NCI-H128 (cell line): ENCODE data around the gene OMG.
"Not testable (repeated sequence)": the region's sequence is repeated elsewhere in the genome, so short reads cannot be mapped to it uniquely, and the experiment has no call there.

Experiments used
- DNase-seq: peaks from one replicate; lab custom pipeline; 2025; ENCODE audit not compliant: unreplicated experiment; lab: John Stamatoyannopoulos, UW

The OMG gene

DNA sequence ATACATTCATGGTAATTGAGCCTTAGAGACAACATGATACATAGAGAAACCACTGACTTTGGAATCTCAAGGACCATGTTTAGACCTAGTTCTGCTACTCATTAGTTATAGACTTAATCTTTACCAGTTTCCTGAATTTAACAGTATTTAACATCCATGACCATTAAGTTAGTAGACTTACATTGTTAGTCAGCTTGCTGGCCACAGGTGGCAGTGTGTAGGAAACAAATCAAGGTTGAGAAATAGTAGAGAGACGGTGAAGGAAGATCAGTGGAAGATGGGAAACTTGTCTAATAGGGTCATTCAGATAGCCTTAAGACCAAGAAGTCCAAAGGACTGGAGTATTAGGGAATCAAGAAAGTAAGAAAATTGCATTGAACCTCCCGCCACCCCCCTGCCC is 31.0 kb downstream of the OMG start:
- DNase-seq = no peak

DNA sequence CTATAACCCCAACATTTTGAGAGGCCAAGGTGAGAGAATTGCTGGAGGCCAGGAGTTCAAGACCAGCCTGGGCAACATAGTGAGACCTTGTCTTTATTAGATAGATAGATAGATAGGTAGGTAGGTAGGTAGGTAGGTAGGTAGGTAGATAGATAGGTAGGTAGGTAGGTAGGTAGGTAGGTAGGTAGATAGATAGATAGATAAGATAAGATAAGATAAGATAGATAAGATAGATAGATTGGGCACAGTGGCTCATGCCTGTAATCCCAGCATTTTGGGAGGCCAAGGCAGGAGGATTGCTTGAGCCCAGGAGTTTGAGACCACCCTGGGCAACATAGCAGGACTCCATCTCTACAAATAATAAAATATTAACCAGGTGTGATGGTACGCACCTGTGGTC is 34.1 kb downstream of the OMG start:
- not testable (repeated sequence) for DNase-seq

DNA sequence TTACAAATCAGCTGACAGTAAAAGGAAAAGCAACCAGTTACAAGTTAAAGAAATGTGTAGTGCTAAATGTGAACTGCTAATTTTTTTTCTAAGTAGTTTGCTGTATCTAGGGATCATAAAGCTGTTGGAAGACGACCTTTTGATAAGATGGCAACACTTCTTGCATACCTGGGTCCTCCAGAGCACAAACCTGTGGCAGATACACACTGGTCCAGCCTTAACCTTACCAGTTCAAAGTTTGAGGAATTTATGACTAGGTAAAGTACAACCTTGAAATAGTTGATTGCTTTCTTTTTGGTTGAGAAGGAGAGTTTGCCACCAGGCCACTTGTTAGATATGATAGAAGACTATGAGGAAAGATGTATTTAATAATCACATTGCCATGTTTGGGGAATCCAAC is 35.4 kb downstream of the OMG start:
- DNase-seq = no peak

DNA sequence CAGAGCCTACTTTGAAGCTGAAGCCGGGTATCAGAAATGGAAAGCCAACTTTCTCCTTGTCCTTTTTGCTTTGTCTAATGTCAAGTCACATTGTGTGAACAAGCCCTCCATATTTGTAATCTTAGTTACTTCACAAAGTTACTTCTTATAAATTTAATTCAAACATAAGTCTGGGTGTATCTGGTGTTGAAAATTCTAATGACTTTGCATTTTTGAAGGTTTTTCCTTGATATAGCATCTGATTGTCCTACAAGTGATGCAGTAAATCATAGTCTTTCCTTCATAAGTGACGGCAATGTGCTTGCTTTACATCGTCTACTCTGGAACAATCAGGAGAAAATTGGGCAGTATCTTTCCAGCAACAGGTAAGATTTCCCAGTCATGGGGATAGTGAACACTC is 36.9 kb downstream of the OMG start:
- no peak for DNase-seq

DNA sequence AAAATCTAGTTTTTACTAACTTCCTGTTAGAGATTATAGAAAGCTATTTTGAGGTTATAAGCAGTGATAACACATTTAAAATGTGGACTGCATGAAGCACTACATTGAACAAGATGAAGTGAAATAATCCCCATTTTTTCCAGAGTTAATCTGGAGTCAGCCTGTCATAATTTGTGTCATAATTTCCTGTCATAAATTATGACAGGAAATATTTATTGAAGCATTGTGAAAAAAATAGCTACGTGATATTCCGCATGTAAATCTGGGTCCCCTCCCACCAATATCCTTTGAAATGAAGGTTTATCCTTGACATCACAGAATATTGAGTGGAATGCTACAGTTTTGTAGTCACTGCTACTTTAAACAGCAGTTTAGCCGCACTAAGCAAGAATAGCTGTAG is 40.1 kb downstream of the OMG start:
- DNase-seq = no peak

DNA sequence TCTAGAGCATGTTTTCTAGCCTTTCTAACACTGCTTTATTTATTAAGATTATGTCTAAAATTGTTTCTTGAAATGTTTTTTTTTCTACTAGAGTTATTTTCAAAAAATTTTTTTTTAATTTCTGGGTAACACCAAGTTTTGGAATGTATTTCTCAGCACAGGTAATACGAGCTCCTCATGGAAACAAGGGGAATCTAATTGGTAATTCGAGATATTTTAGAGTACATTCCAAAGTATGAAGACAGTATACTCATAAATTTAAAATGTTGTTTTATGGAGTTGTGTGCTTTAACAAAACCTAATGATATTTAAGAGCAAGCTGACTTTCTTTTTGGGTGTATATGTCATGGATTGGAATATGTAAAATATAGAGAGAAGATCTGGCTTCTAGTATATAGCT is 42.4 kb downstream of the OMG start:
- no peak for DNase-seq

DNA sequence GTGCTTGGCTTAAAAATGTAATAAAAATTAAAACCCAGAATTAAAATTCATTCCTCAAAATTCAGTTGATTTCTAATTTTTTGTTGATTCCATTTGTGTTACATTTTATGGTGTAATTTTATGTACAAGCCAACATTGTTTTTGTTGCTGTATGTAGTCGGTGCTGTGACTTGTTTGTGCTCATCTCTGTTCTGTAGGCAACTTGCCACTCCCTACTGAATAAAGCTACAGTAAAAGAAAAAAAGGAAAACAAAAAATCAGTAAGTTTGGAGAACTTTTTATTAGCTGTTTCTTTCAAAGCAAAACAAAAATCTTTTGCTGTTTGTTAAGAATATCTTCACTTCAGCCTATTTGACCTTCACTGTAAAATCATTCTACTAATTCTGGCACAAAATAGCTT is 44.3 kb downstream of the OMG start:
- no peak for DNase-seq

DNA sequence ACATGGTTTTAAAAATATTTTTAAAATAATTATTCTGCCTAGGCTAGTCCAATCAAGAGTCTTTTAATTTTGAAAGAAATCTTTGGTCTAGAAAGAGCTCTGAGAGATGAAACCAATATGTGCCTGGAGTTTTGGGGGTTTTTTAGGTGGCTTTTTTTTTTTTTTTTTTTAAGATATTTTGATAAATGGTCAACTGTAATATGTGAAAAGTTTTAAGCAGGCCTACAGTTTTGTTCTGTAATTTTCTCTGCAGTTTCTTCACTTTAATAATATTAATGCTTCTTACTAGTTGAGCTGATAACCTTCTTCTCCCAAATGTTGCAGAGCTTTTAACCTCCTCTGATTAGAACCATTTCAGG is 45.1 kb downstream of the OMG start:
- no peak for DNase-seq

DNA sequence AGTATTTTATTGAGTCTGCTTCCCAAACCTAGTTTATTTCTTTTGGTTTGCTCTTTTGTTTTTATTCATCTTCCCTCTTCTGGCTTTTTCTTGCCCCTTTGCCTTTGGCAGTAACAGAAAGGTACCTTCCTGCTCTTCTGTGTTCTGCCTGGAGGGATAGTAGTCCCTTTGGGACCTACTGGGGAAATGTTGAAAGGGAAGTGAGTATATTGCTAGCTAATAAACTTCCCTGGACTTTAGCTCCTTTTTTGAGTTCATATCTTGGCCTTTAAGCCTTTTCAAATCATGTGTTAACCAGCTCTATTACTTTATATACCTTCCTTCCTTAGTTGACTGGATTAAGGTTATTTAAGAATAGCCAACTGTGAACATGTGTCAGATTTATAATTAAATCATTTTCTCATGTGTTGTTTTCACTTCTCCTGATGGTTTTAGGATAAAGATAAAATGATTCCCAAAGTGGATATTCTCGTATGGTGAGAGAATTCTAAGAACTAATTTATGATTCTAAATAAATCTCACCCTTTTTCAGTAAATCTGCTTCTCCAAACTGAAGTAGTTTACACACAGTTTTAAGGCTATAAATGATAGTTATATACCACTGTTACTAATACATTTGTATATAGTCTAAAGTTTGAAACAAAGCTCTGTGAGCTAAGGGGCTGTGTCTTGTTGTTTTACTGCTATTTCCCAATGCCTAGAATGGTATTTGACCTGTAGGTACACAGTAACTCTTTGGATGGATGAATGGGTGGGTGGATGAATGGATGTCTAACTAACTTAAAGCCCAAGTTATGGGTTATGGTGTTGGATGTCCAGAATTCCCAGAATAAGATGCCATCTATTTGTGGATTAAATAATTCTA is 45.7 kb downstream of the OMG start:
- DNase-seq = no peak

DNA sequence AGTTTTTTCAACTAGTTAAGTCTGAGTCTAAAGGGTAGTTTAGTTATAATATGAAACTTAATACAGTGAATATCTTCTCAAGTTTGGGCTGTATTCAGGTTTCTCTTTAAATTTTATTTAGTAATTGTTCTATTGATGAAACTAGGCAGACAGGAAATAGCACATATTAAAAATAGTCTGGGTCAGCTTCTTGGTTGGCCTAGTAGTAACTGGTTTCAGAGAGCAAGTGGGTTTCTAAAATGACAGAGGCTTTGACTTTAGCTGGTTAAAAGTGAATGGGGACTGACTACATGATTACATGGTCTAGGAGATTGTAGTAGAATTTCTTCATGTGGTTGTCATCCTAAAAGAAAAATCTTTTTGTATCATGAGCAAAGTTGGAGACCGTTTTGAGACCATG is 46.8 kb downstream of the OMG start:
- DNase-seq = no peak

DNA sequence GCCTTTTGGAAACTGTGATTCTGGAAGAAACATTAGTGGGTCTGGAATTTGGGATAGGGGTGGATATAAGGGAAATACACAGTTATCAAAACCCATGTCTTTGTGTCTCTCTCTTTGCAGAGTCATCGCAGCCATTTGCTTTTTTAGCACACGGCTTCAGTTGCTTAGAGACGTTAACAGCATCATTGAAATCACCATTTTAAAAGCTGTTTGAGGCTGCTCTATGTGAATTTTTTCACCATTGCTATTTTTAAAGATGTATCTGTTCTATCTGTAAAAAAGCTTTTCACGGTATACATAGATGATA is 47.3 kb downstream of the OMG start:
- no peak for DNase-seq

DNA sequence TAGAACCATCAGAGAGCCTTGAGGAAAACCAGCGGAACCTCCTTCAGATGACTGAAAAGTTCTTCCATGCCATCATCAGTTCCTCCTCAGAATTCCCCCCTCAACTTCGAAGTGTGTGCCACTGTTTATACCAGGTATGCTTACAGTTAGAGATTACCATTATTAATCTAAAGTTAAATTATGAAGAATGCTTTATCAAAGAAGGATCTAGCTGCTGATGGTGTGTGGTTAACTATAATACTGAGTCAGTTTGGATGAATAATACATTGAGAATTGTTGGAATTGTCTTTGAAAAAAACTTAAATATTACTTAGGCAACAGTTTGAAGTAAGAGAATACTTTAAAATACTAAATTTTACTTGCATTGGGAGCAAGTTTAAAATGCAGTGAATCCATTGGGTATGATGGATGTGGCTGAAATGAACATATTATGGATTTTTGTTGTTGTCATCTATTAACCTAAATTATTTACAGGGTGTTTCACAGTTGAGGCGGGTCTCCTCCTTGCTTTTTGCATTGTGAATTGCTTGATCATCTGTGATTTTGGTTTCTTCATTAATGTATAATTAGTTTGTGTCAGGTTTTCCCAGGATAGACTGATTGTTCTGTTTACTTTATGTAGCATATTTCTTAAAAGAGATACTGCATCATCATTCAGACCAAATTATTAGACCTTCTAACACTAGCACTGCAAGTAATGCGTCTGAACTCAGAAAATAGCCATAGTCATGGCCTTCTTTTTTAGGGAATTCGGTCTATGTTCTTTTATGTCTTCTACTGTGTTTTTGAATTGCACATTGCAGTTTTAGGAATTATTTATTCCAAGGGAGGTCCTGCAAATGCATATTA is 47.8 kb downstream of the OMG start:
- no peak for DNase-seq
